Stimulated activated effector memory CD8-positive, alpha-beta T cell treated with anti-CD3 and anti-CD28 coated beads, Interleukin-12 subunit alpha, Interleukin-12 subunit beta, amount 100 ng/mL, for 72 hours (primary cell): ENCODE results near the gene PHLDA2.

Experiments used
- ATAC-seq: fragments of 150-1000 bp; cut with Tn5 transposase; 2 replicates; pipeline ENCODE4 v1.10.0; 2021
- DNase-seq, 2 donors: peaks; one replicate each; pipeline ENCODE4 v3.0.0; 2021 to 2022; ENCODE audit warnings: low spot score in 2 of 2
- H3K27ac Mint-ChIP-seq: one replicate; pipeline ENCODE4 v1.8.0; 2022; ENCODE audit warnings: mild to moderate bottlenecking, mixed read lengths
- H3K36me3 Mint-ChIP-seq: one replicate; pipeline ENCODE4 v1.8.0; 2022; ENCODE audit warnings: mild to moderate bottlenecking, mixed read lengths
- H3K4me1 Mint-ChIP-seq: one replicate; pipeline ENCODE4 v1.8.0; 2022; ENCODE audit warnings: mixed read lengths
- H3K4me3 Mint-ChIP-seq: one replicate; pipeline ENCODE4 v1.8.0; 2022; ENCODE audit warnings: mild to moderate bottlenecking, mixed read lengths
- H3K9me3 Mint-ChIP-seq: one replicate; pipeline ENCODE4 v1.8.0; 2022; ENCODE audit warnings: mixed read lengths

The PHLDA2 gene

DNA sequence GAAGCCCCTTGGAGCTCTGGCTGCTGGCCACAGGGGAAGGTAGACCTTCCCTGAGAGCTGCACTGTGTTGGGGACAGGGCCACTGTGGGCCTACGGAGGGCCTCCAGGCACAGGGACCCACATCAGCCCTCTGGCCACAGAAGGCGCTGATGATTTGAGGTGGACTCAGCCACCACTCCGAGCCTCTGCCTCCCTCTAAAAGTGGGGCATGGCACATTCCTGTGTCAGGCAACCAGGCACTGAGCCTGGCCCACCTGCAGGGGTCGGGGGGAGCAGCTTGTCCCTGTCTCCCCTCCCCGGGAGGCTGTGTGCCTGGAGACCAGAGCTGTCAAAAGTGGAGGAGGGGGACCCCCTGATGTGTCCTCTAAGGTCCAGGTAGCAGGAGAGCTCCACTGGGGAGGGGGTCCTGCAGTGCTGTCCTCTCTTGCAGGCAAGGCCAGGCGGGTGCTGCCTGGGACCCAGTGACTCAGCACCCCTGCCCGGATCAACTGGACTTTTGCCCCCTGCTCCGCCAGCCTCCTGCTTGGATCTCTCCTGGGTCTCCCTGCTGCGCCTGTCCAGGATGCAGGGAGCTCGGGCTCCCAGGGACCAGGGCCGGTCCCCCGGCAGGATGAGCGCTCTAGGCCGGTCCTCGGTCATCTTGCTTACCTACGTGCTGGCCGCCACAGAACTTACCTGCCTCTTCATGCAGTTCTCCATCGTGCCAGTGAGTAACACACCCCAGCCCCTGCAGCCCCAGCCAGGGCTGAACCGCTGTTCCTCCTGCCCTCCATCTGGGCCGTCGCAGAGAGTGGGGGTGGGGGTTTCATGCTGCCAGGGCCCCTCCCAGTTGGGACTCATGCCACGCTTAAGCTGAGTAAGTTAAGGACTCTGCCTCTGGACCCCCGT, 26.2 kb downstream of the PHLDA2 start:
- Mint-ChIP-seq H3K4me3 (peak overlapping the region; percentile 61), H3K9me3 (peaks cover 7% of the 10 kb centered on the region), H3K4me1 (peaks cover 44% of the 10 kb centered on the region), H3K36me3 (peaks cover 4% of the 10 kb centered on the region), H3K27ac (peak overlapping the region; percentile 43)
- ATAC-seq (no peak), DNase-seq (no peak)

DNA sequence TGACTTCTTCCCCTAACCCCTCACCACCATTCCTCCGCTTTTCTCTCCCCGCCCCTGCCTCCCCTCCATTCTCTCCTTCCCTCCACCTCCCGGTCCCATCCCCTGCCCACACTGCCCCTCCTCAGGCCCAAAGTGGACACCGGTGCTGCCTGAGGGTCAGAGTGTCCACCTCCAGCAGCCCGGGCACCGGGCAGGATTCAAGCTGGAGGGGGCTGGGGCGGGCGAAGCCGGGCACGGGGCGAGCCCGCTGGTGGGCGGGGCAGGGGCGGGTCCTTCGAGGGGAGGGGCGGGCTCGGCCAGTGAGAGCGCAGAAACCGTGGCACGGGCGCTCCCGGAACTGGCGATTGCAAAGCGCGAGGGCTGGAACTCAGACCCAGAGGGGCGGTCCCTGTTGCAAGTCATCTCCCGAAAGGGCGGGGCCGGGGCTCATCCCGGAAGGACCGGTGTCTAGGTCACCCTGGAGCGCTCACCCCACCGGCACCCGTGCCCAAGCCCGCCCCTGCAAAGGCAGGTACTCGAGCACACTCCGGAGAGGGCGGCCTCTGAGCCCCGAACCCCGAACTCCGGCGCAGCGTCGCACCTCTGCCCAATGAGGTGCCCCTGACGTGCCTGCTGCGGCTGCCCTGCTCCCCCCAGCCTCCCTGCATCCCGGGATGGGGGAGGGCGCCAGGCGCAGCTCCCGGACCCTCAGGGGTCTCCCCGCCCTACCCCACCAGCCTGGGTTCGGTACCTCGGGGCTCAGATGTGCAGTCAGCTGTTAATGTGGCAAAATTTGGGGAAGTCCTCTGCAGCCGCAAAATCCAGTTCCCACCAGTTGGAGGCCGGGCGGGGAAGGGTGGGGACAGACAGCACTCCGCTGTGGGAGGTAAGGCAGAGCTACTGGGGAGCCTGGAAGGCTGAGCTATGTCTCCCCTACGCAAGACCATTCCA, 27.1 kb downstream of the PHLDA2 start:
- Mint-ChIP-seq H3K4me1 (peaks cover 49% of the 10 kb centered on the region), H3K4me3 (peak overlapping the region; percentile 61), H3K27ac (peak overlapping the region; percentile 43), H3K9me3 (peaks cover 7% of the 10 kb centered on the region), H3K36me3 (peaks cover 4% of the 10 kb centered on the region)
- peak; percentile 80 to 95 for DNase-seq
- ATAC-seq, result peak; percentile 94

DNA sequence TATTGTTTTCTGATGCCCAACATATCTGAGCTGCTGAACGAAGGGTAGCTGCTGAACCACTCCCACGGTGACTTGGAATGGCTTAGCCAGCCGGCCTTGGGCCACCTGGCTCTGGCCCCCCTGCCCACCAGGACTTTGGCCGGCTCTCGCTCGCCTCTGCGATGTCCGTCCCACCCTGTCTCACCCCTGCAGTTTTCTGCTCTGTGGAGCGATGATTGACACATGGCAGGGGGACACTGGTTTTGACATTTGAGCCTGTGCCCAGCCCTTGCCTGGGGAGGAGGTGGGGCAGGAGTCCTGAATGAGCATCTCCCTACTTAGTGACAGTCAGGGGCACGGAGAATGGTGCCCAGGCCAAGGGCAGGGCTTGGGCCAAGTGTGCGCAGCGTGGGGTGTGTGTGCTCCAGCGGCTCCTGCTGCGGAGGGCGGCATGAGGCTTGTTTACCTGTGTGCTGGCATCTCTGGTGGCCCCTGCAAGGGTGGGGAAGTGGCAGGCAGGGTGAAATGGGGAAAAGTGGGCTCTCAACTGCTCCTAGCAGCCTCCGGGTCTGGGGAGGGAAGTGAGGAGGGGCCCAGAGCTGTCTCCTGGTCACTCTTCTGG, 27.9 kb downstream of the PHLDA2 start:
- peaks cover 4% of the 10 kb centered on the region for H3K36me3 Mint-ChIP-seq
- DNase-seq (no peak), ATAC-seq (no peak)
- peak overlapping the region; percentile 4 for H3K27ac Mint-ChIP-seq
- H3K9me3 Mint-ChIP-seq, result peaks cover 7% of the 10 kb centered on the region
- H3K4me1 Mint-ChIP-seq, result peaks cover 49% of the 10 kb centered on the region
- peak overlapping the region; percentile 61 for H3K4me3 Mint-ChIP-seq

DNA sequence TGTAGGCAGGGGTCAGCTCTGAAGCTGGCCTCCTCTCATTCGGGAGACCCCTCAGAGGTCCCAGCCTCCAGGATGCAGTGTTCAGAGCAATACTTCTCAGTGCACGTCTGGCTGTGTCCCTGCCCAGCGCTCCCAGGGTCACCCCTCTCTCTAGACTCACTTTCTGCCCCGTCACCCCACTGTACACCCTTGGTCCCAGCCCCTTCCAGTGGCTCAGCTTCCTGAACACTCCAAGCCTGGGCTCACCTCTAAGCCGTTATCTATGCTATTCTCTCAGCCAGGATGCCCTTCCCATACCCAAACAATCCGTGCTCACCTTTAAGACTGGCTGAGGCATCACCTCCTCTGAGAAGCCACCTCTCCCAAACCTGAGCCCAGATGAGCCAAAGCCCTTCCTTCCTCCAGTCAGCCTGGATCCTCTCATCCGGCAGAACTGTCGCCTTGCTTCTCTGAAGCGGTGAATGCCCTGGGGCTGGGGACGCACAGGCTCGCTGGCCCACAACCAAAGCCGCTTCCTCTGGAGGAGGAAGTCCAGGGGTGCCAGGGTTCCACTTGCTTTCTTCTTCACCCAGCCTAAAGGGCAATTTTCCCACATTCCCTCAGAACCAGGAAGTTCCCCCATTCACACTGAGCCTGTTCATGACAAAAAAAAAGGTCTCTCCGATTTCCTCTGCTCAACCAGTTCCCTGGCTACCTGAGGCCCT, 30.0 kb downstream of the PHLDA2 start:
- Mint-ChIP-seq H3K9me3 (no peaks in the 10 kb centered on the region), H3K27ac (peak overlapping the region; percentile 95), H3K4me1 (peaks cover 41% of the 10 kb centered on the region), H3K36me3 (no peaks in the 10 kb centered on the region), H3K4me3 (peak overlapping the region; percentile 79)
- DNase-seq, result no peak
- no peak for ATAC-seq

DNA sequence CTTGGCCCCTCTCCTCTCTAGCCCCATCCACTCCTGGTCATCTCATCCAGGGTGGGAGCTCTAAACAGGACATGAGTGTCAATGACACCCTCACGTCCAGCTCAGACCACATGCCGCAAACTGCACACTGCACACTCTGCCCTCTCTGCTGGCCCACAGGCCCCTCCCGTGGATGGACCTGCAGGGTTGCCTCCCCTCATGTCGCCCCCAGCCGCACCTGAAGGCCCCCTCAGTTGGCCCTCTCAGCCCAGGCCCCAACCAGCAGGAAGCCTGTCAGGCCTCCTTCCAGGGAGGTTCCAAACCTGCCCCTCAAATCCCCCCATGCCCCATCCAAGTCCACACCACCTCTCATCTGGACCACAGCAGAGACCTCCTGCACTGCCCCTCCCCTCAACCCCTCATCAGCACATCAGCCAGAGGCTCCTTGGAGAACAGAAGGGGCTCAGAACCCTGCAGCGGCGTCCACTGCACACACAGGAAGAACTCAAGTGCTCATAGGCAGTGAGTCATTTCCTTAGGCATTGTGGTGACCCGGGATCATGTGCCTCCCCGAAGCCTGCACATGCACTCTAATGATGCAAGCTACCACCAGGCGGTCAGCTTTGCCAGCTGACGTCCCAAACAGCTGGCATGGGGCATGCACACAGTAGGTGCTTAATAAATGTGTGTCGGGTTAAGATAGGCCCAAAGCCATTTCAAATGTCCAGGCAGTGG, 30.7 kb downstream of the PHLDA2 start:
- Mint-ChIP-seq H3K9me3 (no peaks in the 10 kb centered on the region), H3K4me1 (peaks cover 36% of the 10 kb centered on the region), H3K4me3 (peak overlapping the region; percentile 79), H3K27ac (peak overlapping the region; percentile 95), H3K36me3 (no peaks in the 10 kb centered on the region)
- ATAC-seq (peak; percentile 84), DNase-seq (peak in 1 of 2 donors; percentile 77)

DNA sequence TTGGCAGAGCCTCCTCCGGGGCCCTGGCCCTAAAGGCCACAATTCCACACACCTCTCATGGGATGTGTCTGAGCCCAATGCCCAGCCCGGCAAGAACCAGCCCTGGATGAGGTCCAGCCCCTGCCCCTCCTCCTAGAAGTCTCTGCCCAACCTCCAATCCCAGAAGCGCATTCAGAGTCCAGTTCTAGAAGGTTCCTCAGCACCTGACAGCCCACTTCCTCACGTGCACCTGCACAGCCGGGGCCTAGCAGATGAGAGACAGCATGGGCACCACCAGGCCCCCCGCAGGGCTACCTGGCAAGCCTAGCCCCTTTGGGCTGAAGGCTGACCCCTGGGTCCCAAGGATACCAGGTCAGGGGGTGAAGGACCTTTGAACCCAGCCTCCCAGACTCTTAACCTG, 32.2 kb downstream of the PHLDA2 start:
- Mint-ChIP-seq H3K27ac (peak overlapping the region; percentile 81), H3K9me3 (no peaks in the 10 kb centered on the region), H3K4me3 (no peak overlapping the region), H3K36me3 (no peaks in the 10 kb centered on the region), H3K4me1 (peaks cover 45% of the 10 kb centered on the region)
- no peak for ATAC-seq
- no peak for DNase-seq

DNA sequence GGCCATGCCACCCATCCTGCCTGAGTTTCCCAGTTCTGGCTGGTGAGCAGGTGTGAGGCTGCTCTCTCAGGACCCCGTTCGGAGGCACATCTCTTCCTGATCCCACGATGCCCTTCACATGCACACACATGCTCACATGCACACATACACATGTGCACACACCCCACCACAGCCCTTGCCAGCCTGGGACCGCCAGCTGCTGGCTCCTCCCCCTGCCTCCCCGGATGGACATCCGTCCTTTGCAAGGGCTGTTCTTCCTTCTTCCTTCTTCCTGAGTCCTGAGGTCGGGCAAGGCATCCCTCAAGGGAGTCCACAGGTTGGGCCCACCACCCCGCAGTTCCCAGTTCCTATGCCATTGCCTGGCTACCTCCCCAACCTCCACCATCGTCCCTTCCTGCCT, 33.2 kb downstream of the PHLDA2 start:
- Mint-ChIP-seq H3K36me3 (no peaks in the 10 kb centered on the region), H3K9me3 (no peaks in the 10 kb centered on the region), H3K4me1 (peaks cover 44% of the 10 kb centered on the region), H3K4me3 (no peak overlapping the region), H3K27ac (peak overlapping the region; percentile 81)
- ATAC-seq (no peak), DNase-seq (no peak)

DNA sequence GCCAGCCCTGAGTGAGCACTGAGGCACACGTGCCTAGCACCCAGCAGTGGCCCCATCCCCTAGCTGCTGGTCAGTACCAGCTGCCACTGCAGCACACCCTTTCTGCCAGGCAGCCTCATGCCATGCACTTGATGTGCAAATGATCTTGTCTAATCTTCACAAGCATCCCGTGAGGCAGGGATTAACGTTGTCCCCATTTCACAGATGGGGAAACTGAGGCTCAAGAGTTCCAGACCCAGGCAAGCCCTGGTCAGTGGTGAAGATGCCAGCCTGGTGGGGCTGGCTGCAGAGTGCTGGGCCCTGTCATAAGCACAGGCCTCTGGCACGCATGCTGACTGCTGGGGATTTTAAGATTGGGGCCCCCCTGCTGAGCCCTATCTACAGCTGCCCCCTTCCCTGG, 35.3 kb downstream of the PHLDA2 start:
- Mint-ChIP-seq H3K4me3 (no peak overlapping the region), H3K36me3 (no peaks in the 10 kb centered on the region), H3K9me3 (no peaks in the 10 kb centered on the region), H3K27ac (peak overlapping the region; percentile 90), H3K4me1 (peaks cover 31% of the 10 kb centered on the region)
- no peak for DNase-seq
- ATAC-seq, result no peak

DNA sequence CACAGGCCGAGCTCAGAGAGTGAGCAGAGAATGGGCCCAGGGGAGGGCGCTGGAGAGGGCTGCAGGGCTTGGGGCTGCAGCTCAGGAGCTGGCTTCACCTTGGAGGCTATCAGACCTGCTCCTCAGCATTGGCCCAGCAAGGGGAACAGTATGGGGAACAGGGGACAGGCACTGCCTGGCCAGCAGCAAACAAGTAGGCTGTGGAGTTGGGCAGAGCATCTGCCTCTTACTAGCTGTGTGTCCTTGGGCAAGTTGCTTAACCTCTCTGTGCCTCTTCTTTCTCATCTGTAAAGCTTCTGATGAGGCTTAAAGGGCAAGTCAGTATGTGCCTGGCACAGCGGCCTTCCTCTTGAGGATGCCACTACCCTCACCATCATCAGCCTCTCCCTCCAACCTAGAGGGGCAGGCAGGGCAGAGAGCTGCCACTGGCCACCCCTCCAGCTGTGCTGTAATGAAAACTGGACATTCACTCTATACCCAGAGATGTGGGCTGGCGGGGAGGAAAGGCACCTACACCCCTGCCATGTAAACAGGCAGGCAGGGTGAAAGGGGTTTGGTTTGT, 36.2 kb downstream of the PHLDA2 start:
- H3K4me3 Mint-ChIP-seq, result peak overlapping the region; percentile 77
- no peaks in the 10 kb centered on the region for H3K36me3 Mint-ChIP-seq
- no peaks in the 10 kb centered on the region for H3K9me3 Mint-ChIP-seq
- peaks cover 28% of the 10 kb centered on the region for H3K4me1 Mint-ChIP-seq
- DNase-seq, result no peak
- peak overlapping the region; percentile 91 for H3K27ac Mint-ChIP-seq
- ATAC-seq, result peak; percentile 74

DNA sequence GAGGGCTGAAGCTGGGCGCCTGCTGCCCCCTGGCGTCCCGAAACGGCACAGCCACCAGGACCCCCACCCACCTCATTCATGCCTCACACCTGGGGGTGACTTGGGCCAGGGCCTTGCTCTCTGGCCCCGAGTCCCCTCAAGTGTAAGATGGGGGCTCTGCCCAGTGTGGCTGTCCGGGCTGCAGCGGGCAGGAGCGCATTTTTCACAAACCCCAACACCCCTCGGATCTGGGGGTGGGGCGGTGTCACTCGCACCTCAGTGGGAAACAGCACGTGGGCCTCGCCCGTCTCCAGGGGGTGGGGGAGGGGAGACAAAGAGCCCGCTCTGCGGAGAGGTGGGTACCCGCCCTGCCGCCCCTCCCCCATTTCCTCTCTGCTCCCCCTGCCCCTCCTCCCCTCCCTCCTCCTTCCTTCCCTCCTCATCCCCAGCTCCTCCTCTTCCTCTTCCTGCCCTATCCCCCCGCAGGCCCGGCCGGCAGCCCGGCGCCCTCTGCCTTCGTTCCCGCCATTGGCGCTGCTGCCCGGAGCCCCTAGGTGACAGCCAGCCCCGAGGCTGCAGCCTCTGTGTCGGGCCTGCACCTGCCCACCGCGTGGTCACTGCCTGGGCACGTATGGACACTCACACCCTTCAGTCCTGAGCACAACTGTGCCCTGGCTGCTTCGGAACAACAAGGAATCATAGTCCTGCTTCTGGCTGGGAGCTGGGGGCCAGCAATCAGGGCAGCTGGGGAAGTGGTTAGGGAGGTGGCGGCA, 36.8 kb downstream of the PHLDA2 start:
- ATAC-seq (peak; percentile 60), DNase-seq (peak; percentile 60 to 85)
- H3K27ac Mint-ChIP-seq, result peak overlapping the region; percentile 91
- peak overlapping the region; percentile 77 for H3K4me3 Mint-ChIP-seq
- no peaks in the 10 kb centered on the region for H3K9me3 Mint-ChIP-seq
- H3K4me1 Mint-ChIP-seq, result peaks cover 26% of the 10 kb centered on the region
- no peaks in the 10 kb centered on the region for H3K36me3 Mint-ChIP-seq

DNA sequence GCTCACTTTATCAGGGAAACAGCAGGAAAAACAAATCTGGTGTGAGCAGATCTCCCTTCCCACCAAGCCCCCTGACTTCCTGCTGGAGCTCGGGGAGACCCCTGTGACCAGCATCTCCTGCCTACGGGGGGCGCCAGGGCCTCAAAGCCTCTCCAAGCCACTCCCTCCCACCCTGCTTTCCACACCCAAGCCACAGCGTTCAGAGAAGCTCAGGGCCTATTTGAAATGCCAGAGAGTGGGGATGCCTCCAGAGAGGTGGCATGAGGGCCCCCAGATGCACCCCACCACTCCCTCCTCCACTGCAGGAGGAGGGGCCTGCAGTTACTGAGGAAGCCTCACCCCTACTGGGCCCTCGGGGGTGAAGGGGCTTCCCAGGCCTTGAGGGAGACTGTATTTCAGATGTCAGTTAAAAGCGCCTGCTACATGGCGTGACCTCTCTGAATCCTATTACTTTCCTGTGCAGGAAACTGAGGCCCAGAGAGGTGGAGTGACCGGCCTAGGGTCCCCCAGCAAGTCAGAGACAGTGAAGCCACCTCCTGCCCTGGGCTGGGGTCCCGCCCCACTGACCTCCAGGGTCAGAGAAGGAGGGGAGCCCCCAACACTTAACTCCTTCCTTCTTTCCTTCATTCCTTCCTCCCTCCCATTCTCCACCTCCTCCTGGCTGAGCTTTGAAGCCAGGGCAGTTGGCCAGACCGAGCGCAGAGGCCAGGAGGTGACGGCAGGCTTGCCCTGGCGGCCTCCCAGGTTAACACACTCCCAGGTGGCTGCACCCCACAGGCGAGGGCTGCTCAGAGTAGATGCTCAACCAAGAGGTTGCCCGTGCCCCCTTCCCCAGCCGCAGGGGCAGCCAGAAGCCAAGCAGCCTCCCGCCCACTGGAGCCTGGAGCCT, 37.6 kb downstream of the PHLDA2 start:
- ATAC-seq (no peak), DNase-seq (no peak)
- Mint-ChIP-seq H3K27ac (peak overlapping the region; percentile 91), H3K9me3 (no peaks in the 10 kb centered on the region), H3K36me3 (peaks cover 4% of the 10 kb centered on the region), H3K4me3 (peak overlapping the region; percentile 77), H3K4me1 (peaks cover 34% of the 10 kb centered on the region)

DNA sequence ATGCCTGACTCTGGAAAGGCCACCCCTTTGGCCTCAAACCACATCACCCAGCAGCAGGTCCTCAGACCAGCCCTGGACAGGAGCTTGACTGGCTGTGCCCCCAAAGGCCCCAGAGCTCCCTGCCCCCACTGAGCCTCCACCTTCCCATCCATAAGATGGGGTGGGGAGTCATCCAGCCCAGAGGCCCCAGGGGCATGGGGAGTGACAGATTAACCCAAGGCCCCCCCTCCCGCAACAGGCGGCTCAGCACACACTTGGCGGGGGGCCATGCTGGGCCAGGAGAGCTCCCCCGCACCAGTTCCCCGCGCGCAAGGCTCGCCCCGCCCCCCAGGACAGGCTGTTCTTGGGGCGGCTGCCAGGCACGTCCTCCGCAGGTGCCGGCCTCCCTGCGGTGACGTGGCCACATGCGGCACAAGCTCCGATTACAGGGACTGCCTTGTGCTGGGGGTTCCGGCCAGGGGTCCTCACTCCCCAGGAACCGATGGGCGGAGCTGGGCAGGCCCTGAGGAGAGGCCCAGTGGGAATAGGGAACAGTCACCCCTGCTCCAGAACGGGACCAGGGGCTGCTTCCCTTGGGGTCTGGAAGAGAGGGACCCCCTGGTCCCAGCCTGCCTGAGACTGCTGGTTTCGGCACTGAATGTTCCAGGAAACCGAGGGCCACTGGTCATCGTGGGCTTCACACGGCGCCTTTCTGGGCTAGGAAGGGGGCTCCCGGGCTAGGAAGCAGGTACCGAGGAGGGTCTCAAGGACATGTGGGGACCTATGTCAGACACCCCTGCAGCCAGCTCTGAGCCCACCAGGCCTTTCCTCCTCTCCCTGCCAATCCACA, 38.5 kb downstream of the PHLDA2 start:
- Mint-ChIP-seq H3K27ac (peak overlapping the region; percentile 91), H3K4me1 (peaks cover 36% of the 10 kb centered on the region), H3K4me3 (no peak overlapping the region), H3K36me3 (peaks cover 5% of the 10 kb centered on the region), H3K9me3 (no peaks in the 10 kb centered on the region)
- ATAC-seq, result no peak
- no peak for DNase-seq
